Neural cell (in vitro differentiated cells): ENCODE measurements around the gene METTL6.

Experiments used
- EZH2 ChIP-seq: fragments of 200-600, 300-800 bp; shearing (Covaris generic), sonication (generic); IDR thresholded peaks from 2 replicates; pipeline ENCODE4 v1.6.1; 2014; ENCODE audit warnings: antibody characterized with exemption, low read length, borderline replicate concordance, mild to moderate bottlenecking; ENCODE audit not compliant: insufficient read depth, poor library complexity, severe bottlenecking
- POLR2AphosphoS5 ChIP-seq: IDR thresholded peaks from 2 replicates; pipeline ENCODE4 v1.6.1; 2012
- RAD21 ChIP-seq: fragments of 450-650 bp; conservative IDR thresholded peaks from 2 replicates; pipeline ENCODE4 v1.6.1; 2014; ENCODE audit warnings: antibody characterized with exemption, mild to moderate bottlenecking, moderate library complexity
- TAF1 ChIP-seq: IDR thresholded peaks from 2 replicates; pipeline ENCODE4 v1.6.1; 2012; ENCODE audit warnings: low read depth
- TF ChIP-seq, protein P1 (sequence below): fragments of 450-650 bp; IDR thresholded peaks from 2 replicates; pipeline ENCODE4 v1.5.1; 2014; ENCODE audit warnings: antibody characterized with exemption, mild to moderate bottlenecking, moderate library complexity; ENCODE audit not compliant: poor library complexity, severe bottlenecking

DNA sequence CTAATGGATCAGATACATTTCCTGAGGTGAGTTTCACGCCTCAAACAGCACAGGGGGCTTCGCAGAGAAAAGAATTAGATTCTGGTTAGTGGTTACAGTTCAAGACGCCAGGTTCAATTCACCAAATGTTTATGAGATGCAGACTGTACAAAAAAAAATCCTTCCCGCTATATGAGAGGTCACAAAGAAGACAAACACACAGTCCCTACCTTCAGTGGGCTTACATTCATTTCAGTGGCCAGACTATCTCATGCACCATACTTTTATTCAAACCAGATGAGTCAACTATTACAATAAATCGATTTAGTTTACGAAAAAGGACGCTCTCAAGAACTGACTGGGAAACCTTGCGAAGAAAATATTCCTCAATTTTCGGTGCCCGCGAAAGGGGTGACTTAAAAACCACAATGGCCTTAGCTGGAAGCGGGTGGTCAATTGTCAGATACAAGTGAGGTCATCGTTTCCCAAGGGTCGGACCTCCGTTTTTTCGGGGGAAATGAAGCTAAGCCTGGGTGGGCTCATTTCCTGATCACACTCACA is 695 bp downstream of the METTL6 start:
- TF ChIP-seq, protein P1, sequence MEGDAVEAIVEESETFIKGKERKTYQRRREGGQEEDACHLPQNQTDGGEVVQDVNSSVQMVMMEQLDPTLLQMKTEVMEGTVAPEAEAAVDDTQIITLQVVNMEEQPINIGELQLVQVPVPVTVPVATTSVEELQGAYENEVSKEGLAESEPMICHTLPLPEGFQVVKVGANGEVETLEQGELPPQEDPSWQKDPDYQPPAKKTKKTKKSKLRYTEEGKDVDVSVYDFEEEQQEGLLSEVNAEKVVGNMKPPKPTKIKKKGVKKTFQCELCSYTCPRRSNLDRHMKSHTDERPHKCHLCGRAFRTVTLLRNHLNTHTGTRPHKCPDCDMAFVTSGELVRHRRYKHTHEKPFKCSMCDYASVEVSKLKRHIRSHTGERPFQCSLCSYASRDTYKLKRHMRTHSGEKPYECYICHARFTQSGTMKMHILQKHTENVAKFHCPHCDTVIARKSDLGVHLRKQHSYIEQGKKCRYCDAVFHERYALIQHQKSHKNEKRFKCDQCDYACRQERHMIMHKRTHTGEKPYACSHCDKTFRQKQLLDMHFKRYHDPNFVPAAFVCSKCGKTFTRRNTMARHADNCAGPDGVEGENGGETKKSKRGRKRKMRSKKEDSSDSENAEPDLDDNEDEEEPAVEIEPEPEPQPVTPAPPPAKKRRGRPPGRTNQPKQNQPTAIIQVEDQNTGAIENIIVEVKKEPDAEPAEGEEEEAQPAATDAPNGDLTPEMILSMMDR: no peak
- TF ChIP-seq TAF1 (no peak), POLR2AphosphoS5 (no peak), EZH2 (no peak), RAD21 (no peak)
